Mucosa of gallbladder (tissue), 1 donor: ENCODE results near the gene WDR48. TPM values are rescaled to one million over a fixed set of nuclear protein-coding genes. Genes with fewer than 3 reads are reported as not detected.

Experiments
- DNase-seq: peaks from one replicate; pipeline ENCODE4 v3.0.0-alpha.2; 2020; ENCODE audit warnings: low spot score
- total RNA-seq: library from RNA; stranded (reverse); gene quantifications from one replicate; pipeline ENCODE4 v1.2.1, GENCODE V29; 2021
- donor health status: DM: no; HTN: no; CAD: no.

WDR48 gene
- total RNA-seq, 1 donor from 2014 or later, result 45.6 TPM

- no peak for DNase-seq
These were observed 71.0 kb downstream of the WDR48 start for GRCh38 chr3:39122813-39123212.

- peak; percentile 49 for DNase-seq
These were observed 73.3 kb downstream of the WDR48 start for GRCh38 chr3:39124876-39125840.

- peak; percentile 51 for DNase-seq
These were observed 74.2 kb downstream of the WDR48 start for GRCh38 chr3:39125841-39126500.

GRCh38 chr3:39126532-39127071, 74.8 kb downstream of the WDR48 start:
- DNase-seq, result no peak

- no peak for DNase-seq
These were observed 75.6 kb downstream of the WDR48 start for GRCh38 chr3:39127269-39127907.

GRCh38 chr3:39127908-39128304, 76.1 kb downstream of the WDR48 start:
- DNase-seq, result no peak

- no peak for DNase-seq
These were observed 77.1 kb downstream of the WDR48 start for GRCh38 chr3:39128951-39129350.

- no peak for DNase-seq
These were observed 78.2 kb downstream of the WDR48 start for GRCh38 chr3:39130026-39130425.

GRCh38 chr3:39130693-39131265, 79.0 kb downstream of the WDR48 start:
- no peak for DNase-seq

- DNase-seq, result no peak
These were observed 80.6 kb downstream of the WDR48 start for GRCh38 chr3:39132096-39133092.

GRCh38 chr3:39133093-39133490, 81.3 kb downstream of the WDR48 start:
- no peak for DNase-seq

GRCh38 chr3:39133822-39134221, 82.0 kb downstream of the WDR48 start:
- DNase-seq, result no peak

- DNase-seq, result no peak
These were observed 82.5 kb downstream of the WDR48 start for GRCh38 chr3:39134305-39134704.

- DNase-seq, result no peak
These were observed 83.5 kb downstream of the WDR48 start for GRCh38 chr3:39135170-39135805.

- DNase-seq, result no peak
These were observed 85.0 kb downstream of the WDR48 start for GRCh38 chr3:39136533-39137434.

- DNase-seq, result no peak
These were observed 85.7 kb downstream of the WDR48 start for GRCh38 chr3:39137435-39137936.

GRCh38 chr3:39137991-39138803, 86.4 kb downstream of the WDR48 start:
- DNase-seq, result no peak
